GM18507 (cell line): ENCODE measurements around the gene CDR2L.
A peak's percentile ranks its signal among the peaks of the same experiment; 100 is the strongest.
"Not testable (repeated sequence)": the region's sequence is repeated elsewhere in the genome, so short reads cannot be mapped to it uniquely, and the experiment has no call there.

Experiments used
- DNase-seq: peaks from one replicate; pipeline ENCODE4 v3.0.0; 2011; ENCODE audit warnings: low read depth; ENCODE audit not compliant: insufficient read length; ENCODE audit errors: extremely low spot score
- FAIRE-seq: peaks from 2 replicates; lab custom pipeline; 2011; peaks lifted over from hg19 to GRCh38; lab: Jason Lieb, UNC

CDR2L gene

DNA sequence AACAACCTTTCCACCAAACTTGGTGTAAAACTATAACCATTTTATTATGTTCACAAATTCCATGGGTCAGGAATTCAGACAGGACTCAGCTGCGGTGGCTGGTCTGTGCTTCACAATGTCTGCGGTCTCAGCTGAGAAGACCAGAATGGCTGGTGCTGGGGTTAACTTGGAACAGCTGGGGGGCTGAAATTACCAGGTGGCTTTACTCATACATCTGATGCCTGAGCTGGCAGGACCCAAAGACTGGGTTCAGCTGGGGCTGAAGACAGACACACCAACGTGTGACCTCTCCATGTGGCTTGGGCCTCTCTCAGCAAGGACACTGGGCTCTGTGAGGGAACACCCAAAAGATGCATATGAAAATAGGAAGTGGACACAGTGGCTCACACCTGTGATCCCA, 9.2 kb upstream of the CDR2L start:
- FAIRE-seq: no peak
- no peak for DNase-seq

DNA sequence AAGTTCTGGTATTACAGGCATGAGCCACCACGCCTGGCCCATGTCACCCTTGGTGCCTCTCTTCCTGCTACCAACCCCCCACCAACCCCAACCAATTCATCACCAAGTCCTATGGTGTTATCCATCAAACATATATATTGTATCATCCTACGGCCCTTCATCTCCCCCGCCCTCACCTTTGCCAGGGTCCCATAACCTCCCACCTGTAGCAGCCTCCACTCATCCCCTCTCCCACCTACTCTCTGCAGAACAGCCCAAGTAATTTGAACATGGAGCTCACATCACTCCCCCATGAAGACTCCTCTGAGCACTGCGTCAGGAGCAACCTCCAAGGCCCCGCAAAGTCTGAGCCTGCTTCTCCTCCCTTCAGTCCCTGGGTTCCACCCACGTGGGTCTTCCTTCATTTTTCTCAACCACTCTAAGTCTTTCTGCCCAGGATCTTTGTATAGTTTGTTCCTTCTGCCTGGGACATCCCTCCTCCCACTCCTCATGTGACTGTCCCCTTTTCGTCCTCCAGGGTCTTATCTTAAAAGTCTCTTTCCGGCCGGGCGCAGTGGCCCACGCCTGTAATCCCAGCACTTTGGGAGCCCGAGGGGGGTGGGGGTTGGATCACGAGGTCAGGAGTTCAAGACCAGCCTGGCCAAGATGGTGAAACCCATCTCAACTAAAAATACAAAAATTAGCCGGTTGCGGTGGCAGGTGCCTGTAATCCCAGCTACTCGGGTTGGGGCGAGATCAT, 7.9 kb upstream of the CDR2L start:
- DNase-seq (no peak), FAIRE-seq (no peak)

DNA sequence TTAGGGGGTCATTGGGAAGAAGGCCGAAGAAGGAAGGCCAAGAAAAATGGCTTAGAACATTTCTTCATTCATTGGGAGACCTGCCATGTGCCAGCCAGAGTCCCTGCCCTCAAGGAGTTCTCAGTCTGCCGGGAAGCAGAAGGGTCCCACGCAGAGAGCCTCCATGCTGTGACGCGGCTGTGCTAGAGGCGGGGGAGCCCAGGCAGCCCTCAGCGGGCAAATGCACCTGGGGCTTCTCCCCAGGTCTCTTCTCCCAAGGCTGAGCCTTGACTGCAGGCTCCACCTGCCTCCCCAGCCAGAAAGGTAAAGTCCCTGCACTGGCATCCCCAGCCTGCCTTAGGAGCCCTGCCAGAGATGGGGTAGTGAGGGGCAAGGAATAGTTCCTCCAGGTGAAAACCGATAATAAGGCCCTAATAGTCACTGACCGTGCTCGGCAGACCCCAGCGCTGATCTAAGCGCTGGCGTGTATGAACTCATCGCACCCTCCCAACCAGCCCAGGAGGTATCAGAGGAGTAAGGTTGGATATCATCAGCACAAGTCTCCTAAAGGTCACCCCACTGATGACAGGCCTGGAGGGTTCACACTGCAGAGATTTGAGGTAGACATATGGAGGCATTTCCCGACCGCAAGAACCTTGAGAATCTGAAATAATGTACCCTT, 6.0 kb upstream of the CDR2L start:
- no peak for DNase-seq
- no peak for FAIRE-seq

DNA sequence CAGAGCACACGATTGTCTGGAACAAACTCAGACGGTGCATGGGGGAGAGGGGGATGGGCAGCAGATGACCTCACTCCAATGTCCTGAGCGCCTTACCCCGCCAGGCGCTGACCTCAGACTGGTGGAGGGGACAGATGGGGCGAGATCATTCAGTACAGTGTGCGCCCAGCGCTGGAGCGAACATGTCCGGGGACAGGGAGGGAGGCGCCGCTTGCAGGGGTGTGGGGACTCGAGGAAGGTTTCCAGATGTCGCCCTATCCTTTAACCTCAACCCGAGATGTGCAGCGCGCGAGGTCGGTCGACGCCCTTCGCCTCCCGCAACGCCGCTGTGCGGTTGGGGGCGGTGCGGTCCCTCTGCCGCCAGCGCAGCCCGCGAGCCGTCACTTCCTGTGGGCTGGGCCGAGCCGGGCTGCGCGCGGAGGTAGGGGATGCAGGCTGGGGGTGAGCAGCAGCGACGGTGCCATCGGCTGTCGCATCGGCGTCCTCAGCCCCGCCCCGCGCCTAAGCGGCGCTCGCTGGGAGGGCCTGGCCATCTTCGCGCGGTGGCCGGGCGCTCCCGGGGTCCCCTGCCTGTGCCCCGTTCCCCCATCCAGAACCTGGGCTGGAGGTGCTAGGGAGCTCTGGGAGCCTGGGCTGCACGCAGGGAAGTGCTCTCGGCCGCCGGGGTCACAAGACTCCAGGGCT, 5.3 kb upstream of the CDR2L start:
- peak; percentile 29 for FAIRE-seq

DNA sequence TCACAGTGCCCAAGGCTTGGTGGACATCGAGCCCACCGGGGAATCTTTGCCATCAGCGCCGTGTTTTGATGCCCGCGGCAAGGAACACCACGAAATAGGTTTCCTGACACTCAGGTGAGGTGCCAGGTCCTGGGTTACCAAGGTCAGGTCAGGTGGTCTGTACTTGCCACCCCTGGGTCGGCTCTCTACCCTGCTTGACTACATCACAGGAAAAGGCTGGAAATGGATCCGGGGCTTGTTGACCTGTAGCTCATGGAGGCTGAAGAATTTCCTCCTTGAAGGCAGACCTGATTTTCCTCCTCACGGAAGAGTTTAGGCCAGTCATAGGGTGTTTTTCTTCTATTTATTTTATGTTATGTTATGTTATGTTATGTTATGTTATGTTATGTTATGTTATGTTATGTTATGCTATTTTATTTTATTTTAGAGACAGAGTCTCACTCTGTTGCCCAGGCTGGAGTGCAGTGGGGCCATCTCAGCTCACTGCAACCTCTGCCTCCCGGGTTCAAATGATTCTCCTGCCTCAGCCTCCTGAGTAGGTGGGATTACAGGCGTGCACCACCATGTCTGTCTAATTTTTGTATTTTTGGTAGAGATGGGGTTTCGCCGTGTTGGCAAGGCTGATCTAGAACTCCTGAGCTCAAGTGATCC, 4.6 kb upstream of the CDR2L start:
- not testable (repeated sequence) for FAIRE-seq, DNase-seq

More for the DNA sequence above, 5.3 kb upstream of the CDR2L start:
- DNase-seq: peak; percentile 52

DNA sequence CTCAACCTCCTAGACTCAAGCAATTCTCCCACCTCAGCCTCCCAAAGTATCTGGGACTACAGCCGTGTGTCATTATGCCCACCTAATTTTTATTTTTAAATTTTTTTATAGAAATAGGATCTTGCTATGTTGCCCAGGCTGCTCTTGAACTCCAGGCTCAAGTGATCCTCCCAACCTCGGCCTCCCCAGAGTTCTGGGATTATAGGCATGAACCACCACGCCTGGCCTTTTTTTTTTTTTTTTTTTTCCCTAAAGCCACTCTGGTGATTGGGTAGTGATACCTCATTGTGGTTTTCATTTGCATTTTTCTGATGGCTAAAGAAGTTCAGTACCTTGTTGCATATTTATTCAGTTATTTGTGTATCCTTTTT, 1.2 kb upstream of the CDR2L start:
- FAIRE-seq: no peak
- DNase-seq: no peak

DNA sequence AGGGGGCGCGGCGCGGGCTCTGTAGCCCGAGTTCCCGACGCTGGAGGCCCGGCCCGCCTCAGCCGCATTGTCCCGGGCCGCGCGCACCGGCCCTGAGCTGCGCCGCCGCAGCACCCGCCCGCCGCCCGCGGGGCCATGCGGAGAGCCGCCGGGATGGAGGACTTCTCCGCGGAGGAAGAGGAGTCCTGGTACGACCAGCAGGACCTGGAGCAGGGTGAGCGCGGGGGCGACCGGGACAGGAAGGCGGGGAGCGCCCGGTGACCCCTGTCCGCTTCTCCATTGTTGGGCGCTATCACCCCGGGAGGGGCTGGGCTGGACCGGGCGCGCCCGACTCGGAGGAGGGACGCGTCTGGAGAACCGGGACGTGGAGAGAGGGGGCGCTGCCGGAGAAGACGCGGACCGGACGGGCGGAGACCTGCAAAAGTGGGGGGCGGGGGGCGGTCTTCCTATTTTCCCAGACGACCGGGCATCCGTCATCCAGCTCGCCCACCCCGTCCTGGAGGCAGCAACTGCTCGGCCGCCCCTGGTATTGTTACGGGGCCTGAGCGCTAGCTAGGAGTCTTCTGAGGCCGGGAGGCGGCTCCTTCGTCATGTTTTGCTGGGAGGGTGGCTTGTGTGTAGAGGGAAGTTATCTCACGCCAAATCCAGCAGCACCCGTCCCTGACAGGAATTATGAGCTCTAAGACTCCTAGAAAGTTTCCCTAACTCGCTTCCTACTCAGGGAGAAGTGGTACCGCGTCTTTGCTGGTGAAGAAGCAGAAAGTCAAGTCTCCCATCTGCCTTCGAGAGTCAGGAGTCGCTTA, 678 bp downstream of the CDR2L start:
- no peak for FAIRE-seq
- no peak for DNase-seq

DNA sequence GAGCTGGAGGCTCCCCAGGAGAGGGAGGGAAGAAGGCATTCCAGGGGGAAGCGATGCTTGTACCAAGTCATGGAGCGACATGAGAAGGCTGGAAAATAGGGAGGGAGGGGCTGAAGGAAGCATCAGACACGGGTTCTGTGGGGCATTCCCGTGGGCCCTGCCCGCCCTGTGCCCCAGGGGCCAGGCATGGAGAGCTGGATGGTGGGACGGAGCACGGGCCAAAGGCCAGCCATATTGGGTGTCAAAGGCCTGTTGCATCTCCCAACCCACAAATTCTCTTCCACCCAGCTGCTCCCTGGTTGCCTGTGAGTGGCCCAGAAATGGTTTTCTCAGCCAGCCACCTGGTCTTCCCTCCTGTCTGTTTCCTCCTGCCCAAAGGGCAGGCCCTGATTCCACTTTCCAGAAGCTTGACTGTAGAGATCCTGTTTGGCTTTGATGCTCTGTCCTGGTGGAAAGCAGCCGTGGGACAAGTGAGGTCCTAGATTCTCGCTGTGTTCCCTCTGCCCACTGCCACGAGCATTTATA, 3.2 kb downstream of the CDR2L start:
- no peak for DNase-seq
- FAIRE-seq: no peak

DNA sequence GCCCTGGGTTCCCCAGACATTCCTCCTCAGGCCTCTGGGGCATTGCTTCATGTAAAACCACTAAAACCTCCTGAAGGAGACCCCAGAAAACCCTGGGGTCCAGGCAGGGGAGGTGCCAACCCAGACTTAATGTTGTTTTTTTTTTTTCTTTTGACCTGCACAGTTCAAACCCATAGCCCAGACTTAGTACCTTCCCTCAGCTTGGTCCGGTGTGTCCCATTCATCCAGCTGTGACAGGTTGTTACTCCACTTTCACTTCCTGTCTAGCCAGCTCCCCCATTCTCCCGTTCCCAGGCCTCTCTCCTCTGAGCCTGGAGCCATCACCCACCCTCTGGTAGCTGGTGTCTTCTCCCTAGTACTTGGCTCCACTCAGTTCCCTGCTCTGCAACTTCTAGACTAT, 4.8 kb downstream of the CDR2L start:
- FAIRE-seq (no peak), DNase-seq (no peak)

DNA sequence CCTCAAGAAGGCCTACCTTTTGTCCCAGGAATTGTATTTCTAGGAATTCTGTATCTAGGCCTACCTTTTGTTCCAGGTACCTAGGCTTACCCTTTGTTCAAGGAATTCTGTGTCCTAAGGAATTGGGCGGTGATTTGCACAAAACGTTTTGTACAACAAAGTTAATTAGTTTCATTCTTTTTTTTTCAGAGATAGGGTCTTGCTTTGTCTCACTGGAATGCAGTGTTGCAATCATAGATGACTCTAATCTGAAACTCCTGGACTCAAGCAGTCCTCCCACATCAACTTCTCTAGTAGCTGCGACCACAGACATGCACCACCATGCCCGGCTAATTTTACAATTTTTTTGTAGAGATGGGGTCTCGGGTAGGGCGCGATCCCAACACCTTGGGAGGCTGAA, 7.0 kb downstream of the CDR2L start:
- no peak for FAIRE-seq
- no peak for DNase-seq

DNA sequence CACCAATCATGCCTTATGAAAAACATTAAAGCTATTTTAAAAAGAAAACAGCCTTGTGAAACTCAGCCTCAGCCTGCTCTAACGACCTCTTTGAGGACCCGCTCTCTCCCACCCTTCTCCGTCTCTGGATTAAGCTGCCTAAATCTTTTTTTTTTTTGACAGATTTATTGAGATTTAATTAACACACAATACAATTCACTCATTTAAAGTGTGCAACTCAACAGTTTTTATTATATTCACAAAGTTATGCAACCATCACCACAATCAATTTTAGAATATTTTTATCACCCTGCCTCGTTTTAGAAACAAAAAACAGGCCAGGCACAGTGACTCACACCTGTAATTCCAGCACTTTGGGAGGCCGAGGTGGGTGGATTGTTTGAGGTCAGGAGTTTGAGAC, 8.4 kb downstream of the CDR2L start:
- FAIRE-seq (no peak), DNase-seq (no peak)

- FAIRE-seq (no peak), DNase-seq (no peak)
These were observed 11.4 kb downstream of the CDR2L start for GRCh38 chr17:74998783-74999182.

- no peak for FAIRE-seq
- DNase-seq: no peak
These were observed 12.1 kb downstream of the CDR2L start for GRCh38 chr17:74999523-74999922.

DNA sequence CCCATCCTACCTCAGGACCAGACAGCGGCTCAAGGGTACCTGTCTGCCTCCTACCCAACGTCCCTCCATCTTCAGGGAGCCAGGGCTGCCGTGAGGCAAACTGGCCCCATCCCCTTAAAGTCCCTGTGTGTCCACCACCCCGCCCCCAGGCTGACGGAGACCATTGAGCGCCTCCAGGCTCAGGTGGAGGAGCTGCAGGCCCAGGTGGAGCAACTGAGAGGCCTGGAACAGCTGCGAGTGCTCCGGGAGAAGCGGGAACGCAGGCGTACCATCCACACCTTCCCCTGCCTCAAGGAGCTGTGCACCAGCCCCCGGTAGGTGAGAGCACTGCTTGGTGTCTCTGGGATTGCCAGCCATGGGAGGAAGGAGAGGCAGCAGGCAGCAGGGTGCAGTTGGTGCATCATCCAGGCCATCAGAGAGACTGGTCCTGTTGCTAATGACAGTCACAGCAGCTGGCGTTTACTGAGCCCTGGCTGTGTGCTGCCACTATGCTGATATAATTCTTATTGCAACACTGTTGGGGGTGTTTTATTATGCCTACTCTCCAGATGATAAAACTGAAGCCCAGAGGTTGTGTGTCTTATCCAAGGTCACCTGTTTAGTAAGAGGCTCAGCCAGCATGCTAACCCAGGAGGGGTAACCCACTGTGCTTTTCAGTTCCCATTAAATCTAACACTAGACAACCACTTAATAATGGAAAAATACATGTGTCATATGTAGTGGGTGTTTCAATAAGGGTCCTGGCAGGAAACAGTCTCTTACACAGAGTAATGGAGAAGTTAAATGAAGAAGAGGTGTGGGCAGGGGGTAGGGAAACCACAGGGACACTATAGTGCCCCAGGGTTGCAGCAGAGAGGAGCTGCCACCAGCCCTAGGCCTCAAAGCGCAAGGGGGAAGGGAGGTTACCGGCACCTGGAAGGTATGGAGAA, 14.7 kb downstream of the CDR2L start:
- DNase-seq: no peak
- no peak for FAIRE-seq

GRCh38 chr17:75003070-75003956, 15.9 kb downstream of the CDR2L start:
- DNase-seq: no peak

DNA sequence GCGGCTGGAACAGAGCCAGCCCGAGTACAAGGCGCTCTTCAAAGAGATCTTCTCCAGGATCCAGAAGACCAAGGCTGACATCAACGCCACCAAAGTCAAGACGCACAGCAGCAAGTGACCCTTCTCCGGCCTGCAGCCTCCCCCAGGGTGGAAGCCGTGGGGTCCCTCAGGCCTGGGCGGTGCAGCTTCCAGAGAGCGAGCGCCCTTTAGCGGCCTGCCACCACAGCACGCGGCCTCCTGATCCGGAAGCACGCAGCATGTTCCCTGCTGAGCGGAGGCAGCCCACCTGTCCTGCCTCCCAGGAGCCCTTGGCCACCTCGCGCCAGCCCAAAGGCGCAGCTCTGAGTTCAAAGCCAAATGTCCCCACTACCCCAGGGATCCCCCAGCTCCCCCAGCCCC, 16.5 kb downstream of the CDR2L start:
- FAIRE-seq (no peak), DNase-seq (no peak)

More at GRCh38 chr17:75003070-75003956, 15.9 kb downstream of the CDR2L start:
- FAIRE-seq: no peak

- FAIRE-seq: no peak
- DNase-seq: no peak
These were observed 16.9 kb downstream of the CDR2L start for GRCh38 chr17:75004371-75004770.
